ENCODE measurements around the gene MRGPRD. TPM values are rescaled to one million over a fixed set of nuclear protein-coding genes. Genes with fewer than 3 reads are reported as not detected.
A peak's percentile ranks its signal among the peaks of the same experiment; 100 is the strongest.

MRGPRD gene
- total and polyA plus RNA-seq, 10 of the 15 experiments (the other 5 are each of a cell fraction or from before 2014, with no cell fraction given) = not detected

GRCh38 chr11:69024509-69024908 is 43.7 kb upstream of the MRGPRD start (continued):
- no peak for TF ChIP-seq CEBPZ (IDR thresholded peaks at IDR 0.05; ENCODE audit: low read depth, low read length)
- TF ChIP-seq NRF1 (conservative IDR thresholded peaks at IDR 0.05; ENCODE audit: low read depth, low read length) = no peak
- TF ChIP-seq POU2F2 (IDR thresholded peaks at IDR 0.05; ENCODE audit: borderline replicate concordance, low read depth, low read length) = peak; percentile 54; the same call in 1 of the 3 replicates
- TF ChIP-seq IKZF1 (conservative IDR thresholded peaks at IDR 0.05) = 0 out of 2 replicates have a peak, but pooled peaks have one; percentile 32
- no peak for TF ChIP-seq CUX1 (IDR thresholded peaks at IDR 0.05; ENCODE audit: insufficient replicate concordance, low read depth, low read length)
- no peak for TF ChIP-seq TBL1XR1 (IDR thresholded peaks at IDR 0.05; ENCODE audit: low read depth, low read length)
- no peak for TF ChIP-seq YBX1 (IDR thresholded peaks at IDR 0.05)
- TF ChIP-seq TCF7 (IDR thresholded peaks at IDR 0.05; ENCODE audit: borderline replicate concordance) = no peak
- TF ChIP-seq EZH2 (IDR thresholded peaks at IDR 0.05; ENCODE audit: borderline replicate concordance, control insufficient read depth, low read depth, low read length) = no peak
- TF ChIP-seq NFXL1 (IDR thresholded peaks at IDR 0.05; ENCODE audit: borderline replicate concordance) = no peak
- no peak for TF ChIP-seq SIX5 (IDR thresholded peaks at IDR 0.05; ENCODE audit: low read depth, low read length, severe bottlenecking)
- TF ChIP-seq SREBF2 (IDR thresholded peaks at IDR 0.05; ENCODE audit: low read length) = no peak
- TF ChIP-seq BHLHE40 (IDR thresholded peaks at IDR 0.05; ENCODE audit: borderline replicate concordance in 1 of 2, low read depth in 2 of 2, low read length in 1 of 2) = peak in 1 of 2 experiments; percentile 28; a peak in 2 of 4 replicates
- TF ChIP-seq PAX5 (IDR thresholded peaks at IDR 0.05; ENCODE audit: borderline replicate concordance, low read depth, low read length) = peak; percentile 70
- no peak for TF ChIP-seq BRCA1 (IDR thresholded peaks at IDR 0.05; ENCODE audit: low read depth, low read length)
- TF ChIP-seq PAX8 (IDR thresholded peaks at IDR 0.05) = no peak
- no peak for TF ChIP-seq HDAC2 (IDR thresholded peaks at IDR 0.05)
- TF ChIP-seq PML (IDR thresholded peaks at IDR 0.05; ENCODE audit: low read length) = no peak
- peak; percentile 6; the same call in 1 of the 2 replicates for TF ChIP-seq SPI1 (IDR thresholded peaks at IDR 0.05; ENCODE audit: borderline replicate concordance, insufficient read depth, low read depth, low read length)
- peak; percentile 18; the same call in 1 of the 2 replicates for TF ChIP-seq JUNB (IDR thresholded peaks at IDR 0.05)
- TF ChIP-seq ZNF622 (IDR thresholded peaks at IDR 0.05) = no peak
- TF ChIP-seq NFIC (IDR thresholded peaks at IDR 0.05; ENCODE audit: low read depth, low read length) = peak; percentile 37; the same call in 1 of the 2 replicates
- TF ChIP-seq IKZF2 (IDR thresholded peaks at IDR 0.05) = peak in 1 of 2 experiments; percentile 33; a peak in 1 of 4 replicates

All from GM12878 (cell line).